Muscle layer of duodenum (tissue), 2 donors: ENCODE data around the gene TAF1B.

Experiments
- H3K27ac ChIP-seq: one replicate; pipeline ENCODE4 v1.7.0; 2013; ENCODE audit warnings: mild to moderate bottlenecking, low read length
- H3K27me3 ChIP-seq: one replicate; pipeline ENCODE4 v1.7.0; 2013; ENCODE audit warnings: low read depth, mild to moderate bottlenecking, control low read depth, low read length
- H3K36me3 ChIP-seq, 2 donors: one replicate each; pipeline ENCODE4 v1.7.0; 2013; ENCODE audit warnings: low read length in 2 of 2, control low read depth in 1 of 2, mild to moderate bottlenecking in 1 of 2; ENCODE audit not compliant: insufficient read depth in 2 of 2, control insufficient read depth in 1 of 2
- H3K4me1 ChIP-seq, 2 donors: one replicate each; pipeline ENCODE4 v1.7.0; 2013; ENCODE audit warnings: low read length in 2 of 2, mild to moderate bottlenecking in 2 of 2, control low read depth in 1 of 2, moderate library complexity in 1 of 2; ENCODE audit not compliant: insufficient read depth in 2 of 2, control insufficient read depth in 1 of 2
- H3K4me3 ChIP-seq, 2 donors: one replicate each; pipeline ENCODE4 v1.7.0; 2013; ENCODE audit warnings: low read length in 2 of 2, low read depth in 1 of 2, mild to moderate bottlenecking in 1 of 2
- H3K9me3 ChIP-seq, 2 donors: one replicate each; pipeline ENCODE4 v1.7.0; 2013; ENCODE audit warnings: low read length in 2 of 2, control low read depth in 1 of 2, mild to moderate bottlenecking in 1 of 2; ENCODE audit not compliant: control insufficient read depth in 1 of 2
- donor health status: healthy.

The TAF1B gene

GRCh38 chr2:9843229-9844035 lies at the start of gene TAF1B:
Gene TAF1B, plus strand, starts transcription at chr2:9843474. Its CDS starts 68 bp downstream, at chr2:9843542.
- no peaks in the 10 kb centered on the region for H3K27me3 ChIP-seq
- H3K4me3 ChIP-seq, result peak within 1 kb of the TSS; percentile 71 to 78
- peaks cover 0 to 8% of the 10 kb centered on the region in 2 donors for H3K36me3 ChIP-seq
- H3K4me1 ChIP-seq, result peaks cover 0 to 12% of the 10 kb centered on the region in 2 donors
- no peaks in the 10 kb centered on the region for H3K9me3 ChIP-seq
- peak within 1 kb of the TSS; percentile 85 for H3K27ac ChIP-seq

GRCh38 chr2:9793918-9794717 lies 49.2 kb upstream of the TAF1B start:
- Histone ChIP-seq H3K27me3 (no peaks in the 10 kb centered on the region), H3K36me3 (no peaks in the 10 kb centered on the region), H3K4me1 (peaks cover 0 to 4% of the 10 kb centered on the region in 2 donors), H3K4me3 (no peak overlapping the region), H3K27ac (no peak overlapping the region), H3K9me3 (no peaks in the 10 kb centered on the region)

DNA sequence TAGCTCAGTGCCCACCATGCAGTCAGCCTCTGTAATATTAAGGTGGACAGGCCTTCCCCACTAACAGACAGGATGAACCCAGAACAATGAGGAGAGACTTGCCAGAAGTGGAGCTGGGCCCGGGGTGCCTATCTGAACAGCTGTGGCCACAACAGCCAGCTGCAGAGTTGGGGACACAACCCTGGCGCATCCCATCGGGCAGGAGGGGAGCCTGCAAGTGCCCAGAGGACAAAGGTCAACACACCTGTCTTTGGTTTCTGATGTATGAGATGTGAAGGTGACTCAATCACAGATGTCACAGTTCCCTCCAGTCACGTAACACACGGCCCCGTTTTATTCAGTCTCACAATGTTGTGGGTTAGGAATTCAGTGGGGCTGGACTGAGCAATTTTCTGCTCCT lies 48.2 kb upstream of the TAF1B start:
- Histone ChIP-seq H3K27ac (no peak overlapping the region), H3K4me3 (no peak overlapping the region), H3K27me3 (no peaks in the 10 kb centered on the region), H3K4me1 (peaks cover 6% of the 10 kb centered on the region in 2 donors), H3K36me3 (no peaks in the 10 kb centered on the region), H3K9me3 (no peaks in the 10 kb centered on the region)

DNA sequence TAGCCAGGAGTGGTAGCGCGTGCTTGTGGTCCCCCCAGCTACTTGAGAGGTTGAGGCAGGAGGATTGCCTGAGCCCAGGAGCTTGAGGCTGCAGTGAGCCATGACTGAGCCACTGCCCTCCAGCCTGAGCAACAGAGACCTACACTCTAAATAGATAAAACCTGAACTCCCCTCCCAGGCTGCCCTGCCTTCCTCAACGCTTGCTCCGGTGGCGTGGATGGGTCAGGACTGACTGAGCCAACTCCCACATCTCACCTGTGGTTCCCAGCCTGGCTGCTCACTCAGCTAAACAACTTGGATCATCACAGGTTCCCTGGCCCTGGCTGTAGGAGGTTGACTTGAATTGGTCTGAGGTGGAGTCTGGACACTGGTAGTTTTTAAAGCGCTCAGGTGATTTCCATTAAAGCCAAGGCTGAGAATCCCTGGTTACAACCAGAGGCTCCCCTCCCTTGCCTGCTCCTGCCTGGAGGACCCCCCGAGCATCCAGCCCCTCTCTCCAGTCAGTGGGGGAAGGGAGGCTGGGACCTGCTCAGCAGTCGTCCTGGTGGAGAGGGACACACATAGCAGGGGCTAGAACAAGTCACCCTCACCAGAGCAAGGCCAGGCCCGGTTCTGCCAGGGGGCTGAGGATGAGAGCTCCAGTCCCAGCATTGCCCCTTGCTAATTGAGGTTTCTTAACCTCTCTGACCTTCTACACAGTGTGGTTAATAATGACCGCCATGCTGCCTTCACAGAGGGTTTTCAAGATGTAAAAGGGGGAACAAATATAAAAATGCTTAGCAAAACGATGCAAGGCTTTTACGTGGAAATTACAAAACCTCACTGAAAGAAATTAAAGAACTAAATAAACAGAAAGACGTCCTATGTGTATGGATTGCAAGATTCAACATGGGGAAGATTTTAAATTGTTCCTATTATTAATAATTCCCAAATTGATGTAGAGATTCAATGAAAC lies 46.9 kb upstream of the TAF1B start:
- Histone ChIP-seq H3K36me3 (no peaks in the 10 kb centered on the region), H3K4me1 (peaks cover 11 to 12% of the 10 kb centered on the region in 2 donors), H3K9me3 (no peaks in the 10 kb centered on the region), H3K4me3 (no peak overlapping the region), H3K27me3 (no peaks in the 10 kb centered on the region), H3K27ac (no peak overlapping the region)

- H3K36me3 ChIP-seq, result no peaks in the 10 kb centered on the region
- peaks cover 11 to 17% of the 10 kb centered on the region in 2 donors for H3K4me1 ChIP-seq
- no peaks in the 10 kb centered on the region for H3K27me3 ChIP-seq
- H3K4me3 ChIP-seq, result no peak overlapping the region
- no peaks in the 10 kb centered on the region for H3K9me3 ChIP-seq
- no peak overlapping the region for H3K27ac ChIP-seq
Measured at GRCh38 chr2:9797086-9797485, 46.2 kb upstream of the TAF1B start.

- Histone ChIP-seq H3K27me3 (no peaks in the 10 kb centered on the region), H3K36me3 (no peaks in the 10 kb centered on the region), H3K9me3 (no peaks in the 10 kb centered on the region), H3K4me1 (peaks cover 11 to 17% of the 10 kb centered on the region in 2 donors), H3K27ac (peak overlapping the region; percentile 7), H3K4me3 (no peak overlapping the region)
Measured at GRCh38 chr2:9797681-9798556, 45.4 kb upstream of the TAF1B start.

DNA sequence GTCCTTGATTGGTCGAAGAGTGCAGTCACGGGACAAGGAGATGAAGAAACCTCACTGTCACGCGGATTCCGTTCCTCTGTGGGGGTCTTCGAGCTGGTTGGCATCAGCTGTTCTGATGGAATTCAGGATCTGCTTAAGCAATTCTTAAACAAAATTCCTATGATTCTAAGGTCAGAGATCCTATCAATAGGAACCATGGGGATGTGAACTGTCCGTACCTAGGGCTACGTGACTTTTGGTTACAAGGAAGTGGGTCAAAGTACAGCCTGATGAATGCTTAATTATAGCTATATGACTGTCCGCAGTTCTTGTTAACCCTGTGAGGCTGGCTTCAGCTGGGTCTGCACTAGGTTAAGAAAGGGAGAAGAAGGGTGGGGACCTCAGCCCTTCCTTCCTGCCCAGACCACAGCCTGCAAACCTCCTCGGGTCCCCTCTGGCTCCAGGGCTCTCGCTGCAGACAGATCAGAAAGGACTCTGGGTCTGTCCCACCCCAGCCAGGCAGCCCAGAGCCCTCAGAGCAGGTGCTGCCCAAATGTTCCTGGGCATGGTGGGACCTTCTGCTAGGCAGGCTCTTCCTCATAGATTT lies 44.2 kb upstream of the TAF1B start:
- Histone ChIP-seq H3K27me3 (no peaks in the 10 kb centered on the region), H3K9me3 (no peaks in the 10 kb centered on the region), H3K36me3 (no peaks in the 10 kb centered on the region), H3K27ac (peak overlapping the region; percentile 7), H3K4me3 (no peak overlapping the region), H3K4me1 (peaks cover 11 to 17% of the 10 kb centered on the region in 2 donors)

GRCh38 chr2:9799729-9800632 lies 43.3 kb upstream of the TAF1B start:
- Histone ChIP-seq H3K36me3 (no peaks in the 10 kb centered on the region), H3K9me3 (no peaks in the 10 kb centered on the region), H3K4me3 (no peak overlapping the region), H3K27me3 (no peaks in the 10 kb centered on the region), H3K4me1 (peaks cover 11 to 17% of the 10 kb centered on the region in 2 donors), H3K27ac (no peak overlapping the region)

DNA sequence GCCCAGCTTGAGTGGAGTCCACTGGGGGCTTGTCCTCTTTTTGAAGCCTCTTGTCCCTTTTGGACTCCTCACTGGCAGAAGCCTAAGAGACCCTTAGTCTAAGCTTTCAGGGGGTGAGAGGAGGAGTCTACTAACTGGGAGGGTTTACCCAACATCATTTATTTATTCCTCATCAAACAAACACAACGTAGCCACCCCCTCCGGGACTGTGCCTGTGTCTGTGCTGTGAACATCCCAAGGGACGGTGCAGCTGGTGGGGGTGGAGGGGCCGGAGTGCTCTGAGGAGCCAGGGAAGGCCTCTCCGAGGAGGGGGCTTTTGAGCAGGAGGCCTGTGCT lies 42.7 kb upstream of the TAF1B start:
- Histone ChIP-seq H3K27ac (no peak overlapping the region), H3K9me3 (no peaks in the 10 kb centered on the region), H3K4me3 (no peak overlapping the region), H3K27me3 (no peaks in the 10 kb centered on the region), H3K4me1 (peaks cover 11 to 17% of the 10 kb centered on the region in 2 donors), H3K36me3 (no peaks in the 10 kb centered on the region)
